OCI-LY7 (cell line): Measurements from ENCODE around the gene HNRNPH2.

ENCODE experiments used
- EZH2phosphoT487 ChIP-seq: fragments of 200-600 bp; sonication (generic); IDR thresholded peaks from 2 replicates; pipeline ENCODE4 v1.6.1; 2018; ENCODE audit warnings: low read depth, borderline replicate concordance, mild to moderate bottlenecking, mixed run types, antibody characterized with exemption, low read length, moderate library complexity, mixed read lengths
- TF ChIP-seq, protein P1 (sequence below): fragments of 200-600 bp; sonication (generic); conservative IDR thresholded peaks from 2 replicates; pipeline ENCODE4 v1.5.1; 2014; ENCODE audit warnings: mild to moderate bottlenecking, antibody characterized with exemption, low read length, moderate library complexity, mixed read lengths

DNA sequence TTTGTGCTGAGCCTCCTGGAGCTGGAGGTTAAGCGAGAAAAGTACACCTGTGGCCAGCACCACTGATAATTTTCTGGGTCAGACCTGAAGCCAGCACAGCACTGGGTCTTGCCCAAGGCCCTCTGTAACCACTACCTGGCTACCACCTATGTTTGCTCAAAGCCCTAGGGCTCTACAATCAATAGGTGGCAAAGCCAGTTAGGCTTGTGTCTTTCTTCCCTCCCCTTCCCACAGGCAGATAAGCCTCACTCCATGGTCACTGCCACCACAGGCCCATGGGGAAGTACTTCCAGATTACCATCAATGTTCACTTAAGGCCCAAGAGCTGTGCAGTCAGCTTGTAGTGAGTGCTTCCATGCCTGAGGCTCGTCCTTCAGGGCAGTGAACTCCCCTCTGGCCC is 42.1 kb downstream of the HNRNPH2 start:
- TF ChIP-seq EZH2phosphoT487, result no peak
- TF ChIP-seq, protein P1, sequence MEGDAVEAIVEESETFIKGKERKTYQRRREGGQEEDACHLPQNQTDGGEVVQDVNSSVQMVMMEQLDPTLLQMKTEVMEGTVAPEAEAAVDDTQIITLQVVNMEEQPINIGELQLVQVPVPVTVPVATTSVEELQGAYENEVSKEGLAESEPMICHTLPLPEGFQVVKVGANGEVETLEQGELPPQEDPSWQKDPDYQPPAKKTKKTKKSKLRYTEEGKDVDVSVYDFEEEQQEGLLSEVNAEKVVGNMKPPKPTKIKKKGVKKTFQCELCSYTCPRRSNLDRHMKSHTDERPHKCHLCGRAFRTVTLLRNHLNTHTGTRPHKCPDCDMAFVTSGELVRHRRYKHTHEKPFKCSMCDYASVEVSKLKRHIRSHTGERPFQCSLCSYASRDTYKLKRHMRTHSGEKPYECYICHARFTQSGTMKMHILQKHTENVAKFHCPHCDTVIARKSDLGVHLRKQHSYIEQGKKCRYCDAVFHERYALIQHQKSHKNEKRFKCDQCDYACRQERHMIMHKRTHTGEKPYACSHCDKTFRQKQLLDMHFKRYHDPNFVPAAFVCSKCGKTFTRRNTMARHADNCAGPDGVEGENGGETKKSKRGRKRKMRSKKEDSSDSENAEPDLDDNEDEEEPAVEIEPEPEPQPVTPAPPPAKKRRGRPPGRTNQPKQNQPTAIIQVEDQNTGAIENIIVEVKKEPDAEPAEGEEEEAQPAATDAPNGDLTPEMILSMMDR, result no peak
